Kidney (tissue), 14 donors: Measurements from ENCODE around the gene DCN. TPM values are rescaled to one million over a fixed set of nuclear protein-coding genes. Genes with fewer than 3 reads are reported as not detected.

Source experiments
- DNase-seq, 5 donors: peaks; one replicate each; pipeline ENCODE4 v3.0.0-alpha.2; 2013 to 2020
- FAIRE-seq: peaks from 2 replicates; lab custom pipeline; 2012; peaks lifted over from hg19 to GRCh38; lab: Jason Lieb, UNC
- H3K27ac ChIP-seq, 2 donors: one replicate each; pipeline ENCODE4 v1.7.0; 2013; ENCODE audit warnings: low read depth in 2 of 2, low read length in 2 of 2, inconsistent platforms in 1 of 2
- H3K27me3 ChIP-seq: one replicate; pipeline ENCODE4 v1.7.1; 2013; ENCODE audit warnings: low read length, inconsistent platforms; ENCODE audit not compliant: control insufficient read depth, insufficient read depth
- H3K36me3 ChIP-seq, 3 donors: one replicate each; pipeline versions ENCODE4 v1.7.0 to v1.7.1; 2013; ENCODE audit warnings: low read length in 3 of 3, control low read depth in 1 of 3, inconsistent platforms in 1 of 3; ENCODE audit not compliant: insufficient read depth in 3 of 3, control insufficient read depth in 2 of 3
- H3K4me1 ChIP-seq, 3 donors: one replicate each; pipeline versions ENCODE4 v1.7.0 to v1.7.1; 2013; ENCODE audit warnings: low read length in 3 of 3, inconsistent platforms in 1 of 3, low read depth in 1 of 3; ENCODE audit not compliant: control insufficient read depth in 2 of 3, insufficient read depth in 2 of 3
- H3K4me3 ChIP-seq, 3 donors: one replicate each; pipeline versions ENCODE4 v1.7.0 to v1.8.1; 2013; ENCODE audit warnings: low read length in 3 of 3, control low read depth in 1 of 3, inconsistent platforms in 1 of 3
- H3K9ac ChIP-seq, 3 donors: one replicate each; pipeline versions ENCODE4 v1.7.0 to v1.7.1; 2013; ENCODE audit warnings: low read length in 3 of 3, control low read depth in 1 of 3, inconsistent platforms in 1 of 3
- H3K9me3 ChIP-seq, 3 donors: one replicate each; pipeline versions ENCODE4 v1.7.0 to v1.7.1; 2013; ENCODE audit warnings: low read length in 3 of 3, control low read depth in 1 of 3, inconsistent platforms in 1 of 3; ENCODE audit not compliant: control insufficient read depth in 2 of 3, insufficient read depth in 1 of 3
- intact Hi-C: fragments of 100-400 bp; cut with DNase I; formaldehyde crosslinking; loops from one replicate; pipeline ENCODE4 v1.11.1; 2022
- polyA plus RNA-seq: library from polyadenylated mRNA; stranded (reverse); fragments of 350-450 nt; fragmentation: Illumina TruSeq; extraction: RNeasy Lipid Tissue Mini Kit (QIAGEN cat#74804); gene quantifications from one replicate; pipeline ENCODE4 v1.2.3, GENCODE V29; 2014; ENCODE audit warnings: low read depth, low replicate concordance; ENCODE audit not compliant: insufficient read depth
- total RNA-seq: library from RNA; stranded (reverse); fragmentation: NEBNext Ultra II Directional; extraction: Animal tissue kit (Norgen Biotek cat#: 25700); gene quantifications from one replicate; pipeline ENCODE4 v1.2.1, GENCODE V29; 2021
- TF ChIP-seq, protein P1 (sequence below): IDR thresholded peaks from 3 replicates; pipeline ENCODE4 v1.5.1; 2012; ENCODE audit warnings: mild to moderate bottlenecking, moderate library complexity, borderline replicate concordance; ENCODE audit not compliant: insufficient read depth; ENCODE audit errors: extremely low read depth
- donor health status: control.
- donor health status: control.
- donor health status: control.
- donor health status: control.
- donor health status: control.
- donor health status: DM: yes; HTN: yes; CAD: no.
- donor health status: Normal renal cell carcinoma (clear cell type).

DCN gene
- total and polyA plus RNA-seq, 2 donors from 2014 or later, result 239 to 317 TPM

DNA sequence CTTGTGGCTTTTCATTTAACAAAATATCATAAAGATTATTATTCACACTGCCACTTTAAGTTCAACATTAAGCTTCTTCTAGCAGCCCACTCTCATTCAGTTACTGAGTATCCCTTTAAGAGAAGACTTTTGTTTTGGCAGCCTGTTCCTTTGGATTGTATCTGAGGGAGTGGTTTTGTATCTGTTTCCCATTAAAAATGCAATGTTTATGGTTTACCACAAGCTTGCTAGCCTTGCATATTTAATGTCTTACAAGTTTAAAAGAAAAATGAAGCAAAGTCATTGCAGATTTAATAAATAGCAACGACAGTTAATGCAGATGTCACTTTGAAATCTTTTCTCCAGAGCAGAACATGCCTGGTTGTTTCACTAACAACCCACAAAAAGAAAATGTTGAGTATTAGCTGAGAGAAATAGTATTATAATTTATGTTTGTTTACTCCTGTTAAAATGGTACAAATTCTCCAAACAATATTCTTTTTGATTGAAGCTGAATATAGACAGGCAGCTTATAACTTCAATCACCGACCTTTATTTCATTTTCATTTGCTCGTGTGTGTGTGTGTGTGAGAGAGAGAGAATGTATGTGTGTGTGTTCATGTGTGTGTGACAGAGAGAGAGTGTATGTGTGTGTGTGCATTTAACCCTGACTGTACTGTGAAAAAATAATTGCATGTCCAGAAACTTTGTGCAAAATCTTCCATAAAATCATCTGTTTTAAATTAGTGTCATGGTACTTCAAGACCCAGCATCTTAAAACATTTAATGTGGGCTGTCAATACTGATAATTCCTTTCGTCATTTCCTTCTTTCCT lies 1.8 kb downstream of the DCN start:
- Histone ChIP-seq H3K4me3 (peak overlapping the region; percentile 29 to 45 (median 38)), H3K9me3 (no peaks in the 10 kb centered on the region), H3K4me1 (no peaks in the 10 kb centered on the region), H3K9ac (peak overlapping the region in 1 of 3 donors; percentile 56), H3K27ac (no peak overlapping the region), H3K36me3 (no peaks in the 10 kb centered on the region), H3K27me3 (no peaks in the 10 kb centered on the region)
- FAIRE-seq (no peak), DNase-seq (peak in 2 of 5 donors; percentile 57 to 79)
- intact Hi-C loops, result no loop called here
- TF ChIP-seq, protein P1, sequence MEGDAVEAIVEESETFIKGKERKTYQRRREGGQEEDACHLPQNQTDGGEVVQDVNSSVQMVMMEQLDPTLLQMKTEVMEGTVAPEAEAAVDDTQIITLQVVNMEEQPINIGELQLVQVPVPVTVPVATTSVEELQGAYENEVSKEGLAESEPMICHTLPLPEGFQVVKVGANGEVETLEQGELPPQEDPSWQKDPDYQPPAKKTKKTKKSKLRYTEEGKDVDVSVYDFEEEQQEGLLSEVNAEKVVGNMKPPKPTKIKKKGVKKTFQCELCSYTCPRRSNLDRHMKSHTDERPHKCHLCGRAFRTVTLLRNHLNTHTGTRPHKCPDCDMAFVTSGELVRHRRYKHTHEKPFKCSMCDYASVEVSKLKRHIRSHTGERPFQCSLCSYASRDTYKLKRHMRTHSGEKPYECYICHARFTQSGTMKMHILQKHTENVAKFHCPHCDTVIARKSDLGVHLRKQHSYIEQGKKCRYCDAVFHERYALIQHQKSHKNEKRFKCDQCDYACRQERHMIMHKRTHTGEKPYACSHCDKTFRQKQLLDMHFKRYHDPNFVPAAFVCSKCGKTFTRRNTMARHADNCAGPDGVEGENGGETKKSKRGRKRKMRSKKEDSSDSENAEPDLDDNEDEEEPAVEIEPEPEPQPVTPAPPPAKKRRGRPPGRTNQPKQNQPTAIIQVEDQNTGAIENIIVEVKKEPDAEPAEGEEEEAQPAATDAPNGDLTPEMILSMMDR, result no peak

DNA sequence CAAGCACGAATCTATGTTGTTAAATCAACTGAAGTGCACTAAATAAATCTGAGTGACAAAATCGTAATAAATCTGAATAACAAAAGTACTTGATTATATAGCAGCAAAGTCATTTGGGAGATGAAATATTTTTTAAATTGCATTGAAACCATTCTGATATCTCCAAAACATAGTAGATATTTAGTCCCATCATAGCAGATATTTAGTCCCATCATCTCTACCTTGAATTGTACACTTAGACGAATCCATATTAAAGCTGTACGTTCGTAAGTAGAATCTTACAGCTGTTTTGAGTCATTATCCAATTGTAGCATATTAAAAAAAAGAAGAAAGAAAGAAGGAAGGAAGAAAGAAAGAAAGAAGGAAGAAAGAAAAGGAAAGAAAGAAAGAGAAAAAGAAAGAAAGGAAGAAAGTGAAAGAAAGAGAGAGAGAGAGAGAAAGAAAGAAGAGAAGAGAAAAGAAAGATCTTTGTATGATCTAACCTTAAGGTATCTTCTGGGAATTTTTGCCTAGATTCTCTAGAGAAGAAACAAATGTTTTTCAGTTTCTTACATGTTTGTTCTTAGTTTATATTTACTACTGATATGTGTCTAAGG lies 2.6 kb downstream of the DCN start:
- intact Hi-C loops, result loop anchor here (10.0 kb wide), 1 partner anchor 145 kb away; no protein-coding TSS in a partner anchor
- FAIRE-seq, result no peak
- Histone ChIP-seq H3K9me3 (no peaks in the 10 kb centered on the region), H3K27me3 (no peaks in the 10 kb centered on the region), H3K36me3 (no peaks in the 10 kb centered on the region), H3K4me3 (peak overlapping the region in 2 of 3 donors; percentile 38 to 45), H3K27ac (no peak overlapping the region), H3K9ac (peak overlapping the region in 1 of 3 donors; percentile 56), H3K4me1 (no peaks in the 10 kb centered on the region)
- TF ChIP-seq, protein P1, result no peak
- no peak for DNase-seq

GRCh38 chr12:91179315-91179714 lies 3.3 kb downstream of the DCN start:
- intact Hi-C loops, result loop anchor here (10.0 kb wide), 1 partner anchor 145 kb away; no protein-coding TSS in a partner anchor
- H3K4me3 ChIP-seq, result peak overlapping the region in 2 of 3 donors; percentile 16 to 30
- FAIRE-seq (no peak), DNase-seq (no peak)
- peak overlapping the region in 1 of 2 donors; percentile 44 for H3K27ac ChIP-seq
- no peak overlapping the region for H3K9ac ChIP-seq
- no peaks in the 10 kb centered on the region for H3K9me3 ChIP-seq
- no peaks in the 10 kb centered on the region for H3K36me3 ChIP-seq
- TF ChIP-seq, protein P1, result no peak
- H3K4me1 ChIP-seq, result no peaks in the 10 kb centered on the region
- H3K27me3 ChIP-seq, result no peaks in the 10 kb centered on the region
